Activated CD8-positive, alpha-beta memory T cell treated with anti-CD3 and anti-CD28 coated beads for 4 hours (primary cell): ENCODE data around the gene CCND2.

Experiments used
- DNase-seq, 2 donors: peaks; one replicate each; pipeline ENCODE4 v3.0.0-alpha.2; 2020; ENCODE audit warnings: low read depth in 2 of 2

CCND2 gene

DNA sequence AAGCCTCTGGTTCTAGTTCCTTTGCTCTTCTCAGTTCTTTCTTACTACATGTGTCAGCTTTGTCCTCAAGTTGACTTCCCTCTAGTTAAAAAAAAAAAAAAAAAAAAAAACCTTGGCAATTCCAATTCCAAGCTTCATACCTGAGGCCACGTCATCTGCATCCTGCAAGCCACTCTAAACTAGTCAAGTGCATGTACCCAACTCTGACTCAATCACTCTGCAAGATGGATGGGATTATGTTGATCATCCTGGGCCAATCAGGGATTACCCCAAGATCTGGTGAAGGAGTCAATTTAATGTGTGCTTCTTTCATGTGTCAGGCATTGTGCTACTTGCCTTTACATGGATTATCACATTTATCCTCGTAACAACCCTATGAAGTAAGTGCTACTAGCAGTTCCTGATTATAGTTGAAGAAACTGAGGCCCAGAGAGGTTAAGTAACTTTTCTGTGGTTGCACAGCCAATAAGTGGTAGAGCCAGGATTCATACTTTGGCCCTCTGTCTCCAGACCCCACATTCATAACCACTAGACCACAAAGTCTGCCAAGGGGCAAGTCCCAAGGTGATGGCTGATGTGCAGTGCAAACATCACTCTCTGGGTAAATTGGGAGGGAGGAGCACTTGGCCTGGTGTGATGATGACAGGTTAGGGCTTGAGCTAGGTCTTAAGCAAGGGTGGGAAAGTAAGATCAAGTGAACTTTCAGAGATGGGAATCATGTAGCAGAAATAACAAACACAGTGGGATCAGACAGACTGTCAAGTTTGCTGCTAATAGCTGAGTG, 17.3 kb upstream of the CCND2 start:
- no peak for DNase-seq

GRCh38 chr12:4257442-4257841, 16.1 kb upstream of the CCND2 start:
- DNase-seq, result no peak

DNA sequence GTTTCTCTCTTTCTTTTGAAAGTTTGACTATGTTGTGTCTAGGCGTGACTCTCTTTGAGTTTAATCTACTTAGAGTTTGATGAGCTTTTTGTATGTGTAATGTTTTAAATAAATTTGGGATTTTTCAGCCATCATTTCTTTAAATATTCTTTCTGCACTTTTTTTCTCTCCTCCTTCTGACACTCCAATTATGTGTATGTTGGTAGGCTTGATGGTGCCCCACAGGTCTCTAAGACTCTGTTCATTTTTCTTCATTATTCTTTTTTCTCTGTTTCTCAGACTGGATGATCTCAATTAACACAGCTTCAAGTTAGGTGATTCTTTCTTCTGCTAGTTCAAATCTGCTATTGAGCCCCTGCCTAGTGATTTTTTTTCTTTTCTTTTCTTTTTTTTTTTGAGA, 14.5 kb upstream of the CCND2 start:
- no peak for DNase-seq

GRCh38 chr12:4261655-4262054, 11.9 kb upstream of the CCND2 start:
- DNase-seq, result no peak

- DNase-seq, result no peak
Observed at GRCh38 chr12:4265280-4265679, 8.3 kb upstream of the CCND2 start.

DNA sequence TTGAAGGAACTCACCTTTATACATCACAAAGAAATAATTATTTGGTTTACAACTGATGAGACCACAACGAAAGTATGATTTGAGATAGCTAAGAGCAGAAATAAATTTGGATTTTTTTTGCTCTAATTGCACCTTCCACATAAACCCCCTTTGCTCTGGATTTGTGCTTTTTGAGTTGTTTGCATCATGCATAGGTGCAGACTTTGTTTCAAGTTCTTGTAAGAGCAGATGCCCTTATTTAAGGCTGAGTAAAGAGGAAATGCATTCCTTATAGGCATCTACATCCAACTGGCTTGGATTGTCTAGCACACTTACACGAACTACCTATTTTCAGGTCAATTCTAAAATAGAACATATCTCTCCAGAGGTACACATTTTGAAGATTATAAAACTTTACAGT, 6.6 kb upstream of the CCND2 start:
- no peak for DNase-seq

GRCh38 chr12:4267704-4268328, 5.7 kb upstream of the CCND2 start:
- DNase-seq, result no peak

DNA sequence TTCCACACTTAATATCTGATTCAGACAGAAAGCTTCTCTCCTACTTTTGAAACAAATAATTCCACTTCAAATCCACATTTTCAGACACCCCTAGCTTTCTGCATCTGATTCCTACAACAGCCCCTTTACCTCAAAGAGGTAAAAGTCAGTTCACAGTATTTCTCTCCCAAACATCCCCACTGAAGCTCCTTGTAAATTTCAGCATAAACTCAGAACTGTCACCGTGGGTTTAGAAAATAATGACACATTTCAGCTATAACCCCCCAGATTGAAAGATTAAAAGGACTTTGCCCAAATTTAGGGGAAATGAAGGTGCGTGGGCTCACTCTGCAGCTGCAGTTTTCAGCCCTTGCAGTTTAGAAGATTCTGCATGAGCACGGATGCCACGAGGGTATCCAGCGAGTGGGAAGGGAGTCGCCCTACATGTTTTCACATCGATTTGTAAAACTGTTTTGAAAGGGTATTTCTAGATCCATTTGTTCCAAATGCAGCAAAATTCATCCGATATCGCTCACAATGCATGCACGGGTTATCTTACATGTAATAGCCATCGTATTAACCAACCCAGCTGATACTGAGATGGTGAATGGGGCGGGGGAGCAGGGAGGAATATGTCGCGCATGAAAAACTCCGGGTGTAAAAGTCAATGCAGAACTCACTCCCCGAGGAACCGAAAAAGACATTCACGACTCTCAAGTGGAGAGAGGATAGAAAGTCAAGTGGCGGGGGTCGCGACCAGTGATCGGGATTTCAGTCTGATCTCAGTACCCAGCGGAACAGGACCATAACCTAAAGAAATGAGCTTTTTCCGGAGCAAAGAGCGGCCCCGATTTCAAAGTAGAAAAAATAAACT, 5.0 kb upstream of the CCND2 start:
- no peak for DNase-seq

DNA sequence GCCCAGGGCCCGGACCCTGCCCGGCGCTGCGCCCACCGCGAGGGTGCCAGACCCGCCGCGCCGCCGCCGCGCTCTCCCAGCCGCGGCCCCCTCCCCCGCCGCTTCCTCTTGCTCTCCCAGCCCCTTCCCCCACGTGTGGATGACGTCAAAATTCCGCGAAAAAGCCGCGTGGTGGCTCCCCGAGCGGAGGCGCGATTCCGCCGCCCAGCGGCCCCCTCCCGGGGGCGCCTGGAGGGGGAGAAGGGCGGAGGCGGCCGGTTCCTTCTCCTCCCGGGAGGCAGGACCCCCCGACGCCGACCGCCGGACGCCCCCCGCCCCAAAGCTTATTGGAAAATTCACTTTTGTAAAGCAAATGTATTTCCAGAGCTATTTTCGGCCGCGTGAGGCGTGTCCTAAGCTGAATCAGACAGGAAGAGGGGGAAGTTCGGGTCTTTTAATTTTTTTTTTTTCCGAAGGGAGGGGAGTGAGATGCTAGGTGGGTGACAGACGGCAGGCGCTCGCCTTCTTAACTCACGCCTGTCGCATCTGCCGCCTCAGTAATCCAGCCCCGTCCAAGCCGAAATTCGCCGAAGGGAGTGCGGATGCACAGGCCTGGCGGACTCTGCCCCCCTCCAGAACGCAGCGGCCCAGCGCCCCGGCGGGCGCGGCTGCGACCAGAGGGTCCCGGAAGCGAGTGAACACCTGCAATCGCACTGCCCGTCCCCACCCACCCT, 4.1 kb upstream of the CCND2 start:
- DNase-seq, result peak; percentile 91 to 92

- DNase-seq, result no peak
Observed at GRCh38 chr12:4270016-4270830, 3.3 kb upstream of the CCND2 start.

DNA sequence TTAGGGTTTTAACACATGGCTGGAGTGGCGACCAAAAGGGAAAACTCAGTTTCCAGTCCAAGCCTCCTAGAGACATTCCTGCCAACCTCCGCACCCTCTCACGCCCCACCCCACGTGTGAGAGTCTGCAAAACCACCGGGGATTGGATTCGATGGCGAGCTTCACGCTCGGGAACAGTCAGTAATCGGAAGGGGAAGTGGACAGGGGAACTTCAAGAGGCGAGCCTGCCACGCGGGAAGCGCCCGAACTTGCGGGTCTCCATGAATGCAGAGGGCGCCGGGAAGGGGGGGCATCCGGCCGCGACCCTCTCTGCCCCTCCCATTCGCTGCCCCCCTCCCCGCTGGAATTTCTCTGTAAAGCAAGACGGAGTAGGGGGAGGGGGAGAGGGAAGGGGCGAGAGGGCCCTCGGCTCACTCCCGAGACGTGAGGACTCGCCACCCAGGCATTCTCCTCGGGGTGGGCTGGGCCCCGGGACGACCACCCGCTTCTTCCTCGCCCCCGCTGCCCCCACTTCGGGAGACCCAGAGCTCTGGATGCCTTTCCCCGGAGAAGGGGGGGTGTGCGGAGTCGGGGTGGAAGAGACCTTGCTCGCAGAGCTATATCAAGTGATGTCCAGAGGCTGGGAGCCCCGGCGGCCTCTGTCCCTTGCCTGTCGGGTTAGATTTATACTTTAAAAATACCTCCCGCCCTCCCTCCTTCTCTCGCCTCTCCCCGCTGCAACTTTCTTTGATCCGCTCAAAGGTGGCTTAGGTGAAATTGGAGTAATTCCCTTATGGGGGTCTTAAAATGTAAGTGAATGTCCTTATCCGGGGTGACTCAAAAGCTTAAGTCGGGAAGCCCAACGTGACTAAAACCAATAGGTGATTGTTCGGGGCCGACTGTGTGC, 2.5 kb upstream of the CCND2 start:
- no peak for DNase-seq

DNA sequence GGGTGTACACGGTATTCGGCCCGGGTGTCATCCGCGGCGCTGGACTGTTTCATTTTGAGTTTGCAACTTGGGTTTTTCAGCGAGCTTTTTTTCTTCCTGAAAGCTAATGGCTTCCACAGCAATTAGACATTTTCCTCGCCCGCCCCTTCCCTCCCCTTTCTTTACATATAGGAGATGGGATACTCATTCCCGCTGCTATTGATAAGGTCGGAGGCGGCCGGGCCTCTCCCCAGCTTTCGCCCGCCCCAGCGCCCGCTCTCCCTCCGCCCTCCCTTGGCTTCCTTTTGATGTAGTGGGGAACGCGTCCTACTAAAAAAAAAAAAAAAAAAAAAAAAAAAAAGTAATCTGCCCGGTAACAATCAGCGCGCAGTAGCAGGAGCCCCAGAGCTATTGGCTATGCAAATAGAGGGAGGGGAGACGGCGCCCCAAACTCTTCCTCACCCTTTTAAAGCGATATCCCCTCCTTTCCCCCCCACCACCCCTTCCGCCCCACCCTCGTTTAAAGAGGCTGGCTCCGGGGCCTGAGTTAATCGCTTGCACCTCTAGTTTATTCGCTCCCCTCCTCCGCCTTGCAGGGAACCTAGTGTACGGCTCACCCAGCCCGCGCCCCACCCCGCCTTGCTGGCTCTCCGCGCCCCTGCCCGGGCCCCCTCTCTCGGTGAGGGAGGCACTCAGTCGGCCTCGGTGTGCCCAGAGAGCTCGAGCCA, 1.7 kb upstream of the CCND2 start:
- peak; percentile 72 to 88 for DNase-seq

GRCh38 chr12:4272424-4273272, 914 bp upstream of the CCND2 start:
- peak in 1 of 2 donors; percentile 51 for DNase-seq

GRCh38 chr12:4273273-4273651, 300 bp upstream of the CCND2 start:
- DNase-seq, result no peak

- no peak for DNase-seq
Observed at GRCh38 chr12:4274396-4275015, 944 bp downstream of the CCND2 start.

DNA sequence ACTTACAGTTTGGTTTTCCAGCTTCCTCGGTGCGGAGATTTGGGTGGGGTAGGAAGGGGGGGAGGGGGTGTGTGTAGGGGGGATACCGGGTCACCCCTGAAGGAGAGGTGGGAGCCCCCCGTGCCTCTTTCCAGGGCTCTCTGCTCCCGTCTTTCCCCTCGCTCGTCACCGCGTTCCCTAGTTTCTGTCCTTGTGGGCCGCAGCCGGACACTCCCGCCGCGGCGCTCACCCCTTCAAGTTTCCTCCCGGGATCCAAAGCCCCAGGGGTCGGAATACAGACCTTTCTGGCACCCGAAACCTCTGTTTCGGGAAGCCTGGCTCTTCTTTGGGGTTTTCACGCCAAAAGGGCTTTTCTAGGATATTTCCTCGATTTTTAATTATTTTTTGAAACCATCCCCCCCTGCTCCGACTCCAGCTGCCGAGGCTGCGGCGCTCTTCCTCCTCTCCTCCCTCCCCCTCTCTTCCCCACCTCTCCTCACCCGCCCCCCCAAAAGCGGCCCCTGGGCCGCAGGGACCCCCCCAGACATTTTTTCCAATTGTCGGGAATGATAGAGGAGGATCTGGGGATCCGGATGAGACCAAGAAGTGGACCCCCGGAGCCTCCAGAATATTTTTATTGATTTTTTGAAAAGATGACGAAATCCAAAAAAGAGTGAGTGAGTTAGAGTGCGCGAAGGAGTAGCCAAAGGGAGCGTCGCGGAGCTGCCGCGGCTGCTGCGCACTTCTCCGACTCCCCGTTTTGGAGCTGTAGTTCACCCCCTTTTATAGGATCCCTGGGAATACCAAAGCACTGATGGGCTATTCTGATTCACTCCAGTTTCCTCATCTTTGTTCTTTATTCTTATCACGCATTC, 1.7 kb downstream of the CCND2 start:
- no peak for DNase-seq

- no peak for DNase-seq
Observed at GRCh38 chr12:4275870-4276301, 2.3 kb downstream of the CCND2 start.
